Keratinocyte (primary cell): ENCODE measurements around the gene NR6A1.

ENCODE experiments used
- EZH2 ChIP-seq: IDR thresholded peaks from one replicate; pipeline ENCODE4 v1.6.1; 2012; ENCODE audit warnings: inconsistent platforms, mild to moderate bottlenecking, low read length, moderate library complexity
- TF ChIP-seq, protein P1 (sequence below), 3 experiments: IDR thresholded peaks in 1 of 3; conservative IDR thresholded peaks in 1 of 3; optimal IDR thresholded peaks in 1 of 3; 2 replicates in 2 of 3; 3 replicates in 1 of 3; pipeline versions ENCODE3 to v1.5.1; 2011; ENCODE audit warnings: low read length in 3 of 3, mild to moderate bottlenecking in 3 of 3, moderate library complexity in 2 of 3, control low read depth in 1 of 3, inconsistent platforms in 1 of 3; ENCODE audit not compliant: insufficient read depth in 2 of 3; ENCODE audit errors: extremely low read depth in 1 of 3

DNA sequence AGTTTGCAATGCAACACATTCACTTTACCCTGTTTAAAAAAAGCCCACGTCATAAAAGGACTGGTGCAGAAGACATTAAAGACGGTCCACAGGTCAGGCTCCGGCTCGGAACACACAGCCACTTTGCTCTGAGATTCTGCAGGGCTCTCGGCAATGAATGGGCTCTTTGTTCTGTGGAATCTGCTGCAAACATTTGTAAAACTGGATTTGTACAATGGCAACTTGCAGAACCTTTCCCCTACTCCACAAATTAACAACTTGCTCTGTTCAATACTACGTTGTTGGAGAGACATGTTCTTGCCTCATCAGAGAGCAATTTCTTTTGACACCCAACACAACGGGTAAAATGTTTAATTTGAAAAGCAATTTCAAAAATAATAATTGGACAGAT lies 250.9 kb downstream of the NR6A1 start:
- TF ChIP-seq, protein P1, sequence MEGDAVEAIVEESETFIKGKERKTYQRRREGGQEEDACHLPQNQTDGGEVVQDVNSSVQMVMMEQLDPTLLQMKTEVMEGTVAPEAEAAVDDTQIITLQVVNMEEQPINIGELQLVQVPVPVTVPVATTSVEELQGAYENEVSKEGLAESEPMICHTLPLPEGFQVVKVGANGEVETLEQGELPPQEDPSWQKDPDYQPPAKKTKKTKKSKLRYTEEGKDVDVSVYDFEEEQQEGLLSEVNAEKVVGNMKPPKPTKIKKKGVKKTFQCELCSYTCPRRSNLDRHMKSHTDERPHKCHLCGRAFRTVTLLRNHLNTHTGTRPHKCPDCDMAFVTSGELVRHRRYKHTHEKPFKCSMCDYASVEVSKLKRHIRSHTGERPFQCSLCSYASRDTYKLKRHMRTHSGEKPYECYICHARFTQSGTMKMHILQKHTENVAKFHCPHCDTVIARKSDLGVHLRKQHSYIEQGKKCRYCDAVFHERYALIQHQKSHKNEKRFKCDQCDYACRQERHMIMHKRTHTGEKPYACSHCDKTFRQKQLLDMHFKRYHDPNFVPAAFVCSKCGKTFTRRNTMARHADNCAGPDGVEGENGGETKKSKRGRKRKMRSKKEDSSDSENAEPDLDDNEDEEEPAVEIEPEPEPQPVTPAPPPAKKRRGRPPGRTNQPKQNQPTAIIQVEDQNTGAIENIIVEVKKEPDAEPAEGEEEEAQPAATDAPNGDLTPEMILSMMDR (optimal IDR thresholded peaks at IDR 0.05 in 1 of 3, IDR thresholded peaks at IDR 0.05 in 1 of 3, conservative IDR thresholded peaks at IDR 0.05 in 1 of 3; ENCODE audit: extremely low read depth in 1 of 3, insufficient read depth in 2 of 3, low read length in 3 of 3): no peak
- TF ChIP-seq EZH2: no peak
